Measurements from ENCODE around the gene UBAP1L. TPM values are rescaled to one million over a fixed set of nuclear protein-coding genes. Genes with fewer than 3 reads are reported as not detected.
"Not testable (repeated sequence)": the region's sequence is repeated elsewhere in the genome, so short reads cannot be mapped to it uniquely, and the experiment has no call there.

UBAP1L gene
- total and polyA plus RNA-seq, 2 donors (not counting 3 experiments of a cell fraction or from before 2014, with no cell fraction given) = 1.9 to 5.0 TPM

GRCh38 chr15:65146438-65146837 lies 31.4 kb upstream of the UBAP1L start:
- H3K36me3 ChIP-seq (ENCODE audit: control insufficient read depth in 2 of 2, extremely low read depth in 1 of 2, insufficient read depth in 2 of 2, low read length in 2 of 2) = peaks cover 3% of the 10 kb centered on the region in 2 experiments
- H3K9ac ChIP-seq (replicated peaks; ENCODE audit: extremely low read depth, insufficient read depth, low read length) = no peak overlapping the region
- no peaks in the 10 kb centered on the region for H3K9me1 ChIP-seq (replicated peaks; ENCODE audit: control insufficient read depth, extremely low read depth, insufficient read depth, low read length)
- no peaks in the 10 kb centered on the region for H4K20me1 ChIP-seq (replicated peaks; ENCODE audit: control insufficient read depth, extremely low read depth, insufficient read depth, low read length)
- no peaks in the 10 kb centered on the region for H3K27me3 ChIP-seq (ENCODE audit: control insufficient read depth in 2 of 2, insufficient read depth in 2 of 2, low read length in 2 of 2)
- no TSS peak for BruUV-seq (replicated peaks)
- H3K4me2 ChIP-seq (ENCODE audit: insufficient read depth, low read length) = no peak overlapping the region
- H3K27ac ChIP-seq (ENCODE audit: insufficient read depth, low read depth, low read length) = no peak overlapping the region
- FAIRE-seq (no peak), DNase-seq (ENCODE audit: low read depth, low spot score) (no peak)
- H3K79me2 ChIP-seq (ENCODE audit: control insufficient read depth, insufficient read depth, low read length) = no peaks in the 10 kb centered on the region
- no peak overlapping the region for H2AFZ ChIP-seq (ENCODE audit: low read depth, low read length)
- no peak overlapping the region for H3K4me3 ChIP-seq (replicated peaks in 1 of 3; ENCODE audit: insufficient read depth in 1 of 3, low read depth in 1 of 3, low read length in 3 of 3)
- ChIA-PET POLR2A (no interaction called here), CTCF (no interaction called here)
- dilution Hi-C loops (cut with MboI; ENCODE audit: extremely low pct_ligation_motif_present, low sequenced_read_pairs) (no loop called here), intact Hi-C loops (cut with micrococcal nuclease) (no loop called here)
- TF ChIP-seq POLR2A (IDR thresholded peaks at IDR 0.05; ENCODE audit: low read depth, low read length) (no peak), FOS (IDR thresholded peaks at IDR 0.05; ENCODE audit: borderline replicate concordance, insufficient read depth, low read length) (no peak), CTCF (IDR thresholded peaks at IDR 0.05; ENCODE audit: extremely low read depth in 1 of 2, insufficient read depth in 1 of 2, low read depth in 1 of 2, low read length in 2 of 2) (no peak), MYC (IDR thresholded peaks at IDR 0.05; ENCODE audit: low read depth, low read length) (no peak), MAX (IDR thresholded peaks at IDR 0.05; ENCODE audit: insufficient read depth, insufficient read length) (no peak), POLR2AphosphoS5 (IDR thresholded peaks at IDR 0.05; ENCODE audit: insufficient read depth, low read depth, low read length) (no peak)
- H3K4me1 ChIP-seq (ENCODE audit: control insufficient read depth, extremely low read depth, insufficient read depth, low read length) = no peaks in the 10 kb centered on the region
- no peaks in the 10 kb centered on the region for H3K9me3 ChIP-seq (replicated peaks; ENCODE audit: control insufficient read depth, insufficient read depth, low read length)

- H3K4me1 ChIP-seq (ENCODE audit: control insufficient read depth, extremely low read depth, insufficient read depth, low read length); H3K9me3 ChIP-seq (replicated peaks; ENCODE audit: control insufficient read depth, insufficient read depth, low read length); H3K9me1 ChIP-seq (replicated peaks; ENCODE audit: control insufficient read depth, extremely low read depth, insufficient read depth, low read length); H3K27me3 ChIP-seq (ENCODE audit: control insufficient read depth in 2 of 2, insufficient read depth in 2 of 2, low read length in 2 of 2); intact Hi-C loops (cut with micrococcal nuclease); DNase-seq (ENCODE audit: low read depth, low spot score); H3K4me2 ChIP-seq (ENCODE audit: insufficient read depth, low read length); H3K9ac ChIP-seq (replicated peaks; ENCODE audit: extremely low read depth, insufficient read depth, low read length); H3K79me2 ChIP-seq (ENCODE audit: control insufficient read depth, insufficient read depth, low read length); POLR2A ChIA-PET; H4K20me1 ChIP-seq (replicated peaks; ENCODE audit: control insufficient read depth, extremely low read depth, insufficient read depth, low read length); H3K27ac ChIP-seq (ENCODE audit: insufficient read depth, low read depth, low read length); dilution Hi-C loops (cut with MboI; ENCODE audit: extremely low pct_ligation_motif_present, low sequenced_read_pairs); FAIRE-seq; BruUV-seq (replicated peaks); H2AFZ ChIP-seq (ENCODE audit: low read depth, low read length); H3K36me3 ChIP-seq (ENCODE audit: control insufficient read depth in 2 of 2, extremely low read depth in 1 of 2, insufficient read depth in 2 of 2, low read length in 2 of 2); H3K4me3 ChIP-seq (replicated peaks in 1 of 3; ENCODE audit: insufficient read depth in 1 of 3, low read depth in 1 of 3, low read length in 3 of 3): not testable (repeated sequence)
- CTCF ChIA-PET = interaction anchor here (1.2 kb wide), 1 partner anchor 10 kb away, joined by 3 read pairs; no protein-coding TSS in a partner anchor
Observed at GRCh38 chr15:65138631-65139030, 23.6 kb upstream of the UBAP1L start.

- dilution Hi-C loops (cut with MboI; ENCODE audit: extremely low pct_ligation_motif_present, low sequenced_read_pairs) = not testable (repeated sequence)
Observed at GRCh38 chr15:65137893-65138292, 22.9 kb upstream of the UBAP1L start.

More at GRCh38 chr15:65137893-65138292, 22.9 kb upstream of the UBAP1L start:
- H3K9ac ChIP-seq (replicated peaks; ENCODE audit: extremely low read depth, insufficient read depth, low read length); H3K9me3 ChIP-seq (replicated peaks; ENCODE audit: control insufficient read depth, insufficient read depth, low read length); CTCF ChIA-PET; H3K36me3 ChIP-seq (ENCODE audit: control insufficient read depth in 2 of 2, extremely low read depth in 1 of 2, insufficient read depth in 2 of 2, low read length in 2 of 2); H2AFZ ChIP-seq (ENCODE audit: low read depth, low read length); intact Hi-C loops (cut with micrococcal nuclease); H3K9me1 ChIP-seq (replicated peaks; ENCODE audit: control insufficient read depth, extremely low read depth, insufficient read depth, low read length); H3K79me2 ChIP-seq (ENCODE audit: control insufficient read depth, insufficient read depth, low read length); DNase-seq (ENCODE audit: low read depth, low spot score); H3K27ac ChIP-seq (ENCODE audit: insufficient read depth, low read depth, low read length); H3K4me2 ChIP-seq (ENCODE audit: insufficient read depth, low read length); BruUV-seq (replicated peaks); H3K4me3 ChIP-seq (replicated peaks in 1 of 3; ENCODE audit: insufficient read depth in 1 of 3, low read depth in 1 of 3, low read length in 3 of 3); FAIRE-seq; H4K20me1 ChIP-seq (replicated peaks; ENCODE audit: control insufficient read depth, extremely low read depth, insufficient read depth, low read length); H3K27me3 ChIP-seq (ENCODE audit: control insufficient read depth in 2 of 2, insufficient read depth in 2 of 2, low read length in 2 of 2); POLR2A ChIA-PET; H3K4me1 ChIP-seq (ENCODE audit: control insufficient read depth, extremely low read depth, insufficient read depth, low read length): not testable (repeated sequence)
